ENCODE data around the gene IL31RA.
"Not testable (repeated sequence)": the region's sequence is repeated elsewhere in the genome, so short reads cannot be mapped to it uniquely, and the experiment has no call there.

The IL31RA gene

GRCh38 chr5:55927861-55928655, 76.9 kb downstream of the IL31RA start:
- no peak for DNase-seq

DNA sequence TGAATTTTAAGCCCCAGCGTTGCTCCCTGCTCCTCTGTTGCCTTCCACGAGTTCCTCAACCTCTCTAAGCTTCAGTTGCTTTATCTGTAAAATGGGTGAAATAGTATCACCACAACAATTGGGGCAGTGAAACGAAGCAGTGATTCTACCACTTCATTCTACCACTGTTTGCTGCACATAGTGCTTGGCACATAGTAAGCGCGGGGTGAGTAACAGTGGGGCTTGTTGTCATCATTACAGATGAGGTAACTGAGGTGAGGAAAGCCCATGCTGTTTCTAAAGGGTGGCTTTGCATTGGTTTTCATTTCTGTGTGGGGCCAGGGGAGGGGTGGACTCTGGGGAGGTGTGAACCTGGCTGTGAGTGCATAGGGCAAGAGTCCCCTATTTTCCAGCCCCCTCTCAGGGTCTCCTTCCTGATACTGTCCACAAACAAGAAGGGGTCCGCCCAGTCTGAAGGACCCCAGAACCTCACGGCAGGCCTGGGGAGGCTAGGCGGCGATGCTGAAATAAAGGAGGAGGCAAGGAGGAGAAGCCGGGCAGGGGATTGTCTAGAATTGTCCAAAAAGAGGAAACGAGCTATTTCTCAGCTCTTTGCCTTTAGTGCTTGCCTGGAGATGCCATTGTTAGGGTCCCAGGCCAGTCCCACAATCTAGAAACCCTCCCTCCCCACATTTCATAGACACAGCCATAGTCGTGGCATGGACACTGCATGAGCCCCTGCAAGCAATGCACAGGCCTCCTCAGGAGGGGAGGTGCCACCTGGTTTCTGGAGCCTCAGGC, 78.1 kb downstream of the IL31RA start:
- no peak for DNase-seq

GRCh38 chr5:55932700-55933099, 81.5 kb downstream of the IL31RA start:
- no peak for DNase-seq

DNA sequence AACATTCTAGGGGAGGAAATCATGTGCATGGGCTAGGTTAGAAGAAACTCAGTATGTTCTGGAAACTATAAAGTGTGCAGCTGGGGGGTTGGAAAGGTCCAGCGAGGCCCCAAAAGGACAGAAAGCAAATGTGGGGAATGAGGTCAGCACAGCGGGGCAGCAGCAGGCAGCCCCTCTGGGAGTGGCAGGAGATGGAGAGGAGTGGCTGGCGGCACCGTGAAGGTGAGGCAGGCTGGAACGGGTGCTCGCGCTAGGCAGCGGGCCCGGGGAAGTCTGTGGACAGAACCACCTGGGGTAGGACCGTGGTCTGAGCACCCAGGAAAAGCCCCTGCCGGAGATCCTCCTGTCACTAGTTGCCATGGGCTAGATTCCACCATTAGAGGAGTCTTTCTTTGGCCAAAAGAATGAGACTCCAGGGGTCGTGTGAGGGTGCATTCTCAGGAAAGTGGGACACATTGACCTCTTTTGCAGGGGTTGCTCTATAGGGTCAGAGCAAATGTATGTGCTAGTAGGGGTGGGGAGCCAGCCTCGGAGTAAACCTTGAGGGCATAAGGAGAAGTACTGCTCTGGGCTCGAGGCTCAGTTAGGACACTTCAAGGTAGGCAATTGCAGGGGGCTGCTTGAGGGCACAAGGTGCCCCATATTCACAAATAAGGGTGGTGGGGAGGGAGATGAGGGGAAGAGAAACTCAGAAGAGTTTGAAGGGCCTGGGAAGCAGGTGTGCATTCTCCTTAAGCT, 82.4 kb downstream of the IL31RA start:
- DNase-seq, result no peak

- DNase-seq, result no peak
Observed at GRCh38 chr5:55934115-55934613, 83.0 kb downstream of the IL31RA start.

GRCh38 chr5:55934720-55935119, 83.6 kb downstream of the IL31RA start:
- no peak for DNase-seq

- no peak for DNase-seq
Observed at GRCh38 chr5:55935371-55935770, 84.2 kb downstream of the IL31RA start.

DNA sequence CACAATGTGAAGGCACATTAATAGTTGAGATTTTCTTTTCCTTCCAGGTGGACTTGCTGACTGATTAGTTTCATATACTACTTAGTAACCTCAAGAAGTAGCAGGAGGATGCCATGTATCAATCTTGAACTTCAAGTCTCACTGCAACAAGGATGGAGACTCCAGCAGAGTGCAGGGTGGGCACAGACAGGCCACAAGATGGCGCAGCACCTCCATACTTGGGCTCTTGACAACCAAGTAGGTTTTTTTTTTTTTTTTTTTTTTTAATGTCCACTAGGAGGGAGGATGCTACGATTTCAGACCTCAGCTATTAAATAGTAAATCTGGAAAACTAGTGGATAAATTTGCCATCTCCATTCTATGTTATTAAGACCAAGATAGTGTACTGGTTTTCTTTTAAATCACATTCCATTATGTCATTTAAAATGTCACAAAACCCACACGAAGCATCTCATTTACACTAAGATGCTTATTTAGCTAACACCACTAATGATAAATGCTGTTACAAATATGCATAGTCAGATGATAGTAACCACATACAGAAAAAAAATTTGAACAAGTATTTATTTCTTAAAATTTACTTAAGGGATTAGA, 85.0 kb downstream of the IL31RA start:
- peak; percentile 68 for DNase-seq

GRCh38 chr5:55937598-55937997, 86.4 kb downstream of the IL31RA start:
- DNase-seq, result not testable (repeated sequence)

DNA sequence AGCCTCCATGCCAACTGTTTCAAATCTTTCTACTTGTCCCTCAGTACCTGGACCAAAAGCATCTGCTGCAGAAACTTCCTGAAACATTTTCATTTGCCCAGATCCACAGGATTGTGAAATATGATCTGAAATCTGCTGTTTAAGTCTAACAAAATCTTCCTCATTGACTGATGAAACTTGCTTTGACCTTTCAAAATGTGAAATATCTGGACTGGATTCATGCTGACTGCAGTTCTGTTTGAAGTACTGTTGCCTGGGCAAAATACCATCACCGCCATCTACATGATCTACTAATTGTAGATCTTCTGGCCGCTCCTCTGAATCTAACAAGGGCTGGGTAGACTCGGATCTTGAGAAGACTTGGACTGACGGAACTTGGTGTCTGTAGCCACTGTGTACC, 90.0 kb downstream of the IL31RA start:
- DNase-seq, result not testable (repeated sequence)

GRCh38 chr5:55959208-55959607, 108.1 kb downstream of the IL31RA start:
- no peak for DNase-seq

- DNase-seq, result no peak
Observed at GRCh38 chr5:55960779-55961178, 109.6 kb downstream of the IL31RA start.

- DNase-seq, result no peak
Observed at GRCh38 chr5:55965525-55965924, 114.4 kb downstream of the IL31RA start.

DNA sequence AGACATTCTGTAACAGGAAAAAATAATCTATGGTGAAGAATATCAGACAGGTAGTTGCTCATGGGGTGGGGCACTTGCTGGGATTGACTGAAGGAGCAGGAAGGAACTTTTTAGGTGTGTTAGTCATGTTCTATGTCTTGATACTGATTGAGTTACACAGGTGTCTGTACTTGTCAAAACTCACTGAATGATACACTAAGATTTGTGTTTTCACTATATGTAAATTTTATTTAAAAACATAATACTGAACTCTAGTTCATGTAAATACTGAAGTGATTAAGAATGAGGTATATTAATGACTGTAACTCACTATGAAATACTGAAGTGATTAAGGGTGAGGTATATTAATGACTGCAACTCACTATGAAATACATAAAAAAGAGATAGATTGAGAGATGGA, 115.1 kb downstream of the IL31RA start:
- no peak for DNase-seq

- no peak for DNase-seq
Observed at GRCh38 chr5:55969956-55970355, 118.8 kb downstream of the IL31RA start.

Measured in NCI-H345 (cell line).